C4-2B (cell line): Measurements from ENCODE around the gene MARS1.

ENCODE experiments used
- CTCF ChIP-seq: fragments of 450-650 bp; conservative IDR thresholded peaks from 2 replicates; pipeline ENCODE4 v1.5.1; 2017; ENCODE audit warnings: mild to moderate bottlenecking
- ZFX ChIP-seq: fragments of 450-650 bp; IDR thresholded peaks from 2 replicates; pipeline ENCODE4 v1.6.1; 2017

GRCh38 chr12:57548013-57548315 is 60.1 kb downstream of the MARS1 start:
- TF ChIP-seq CTCF, result no peak
- TF ChIP-seq ZFX, result no peak
